Astrocyte of the spinal cord (primary cell): ENCODE measurements around the gene LSAMP.

Experiments used
- DNase-seq: peaks from one replicate; pipeline ENCODE4 v3.0.0; 2011; ENCODE audit warnings: low read depth, low spot score
- H3K4me3 ChIP-seq: 2 replicates; pipeline ENCODE4 v1.5.1; 2011; ENCODE audit warnings: low read depth, mild to moderate bottlenecking, low read length, moderate library complexity
- in situ Hi-C: cut with HindIII; loops from 2 replicates; pipeline ENCODE4 v1.10.0; 2017; ENCODE audit warnings: low sequenced_read_pairs
- TF ChIP-seq, protein P1 (sequence below): IDR thresholded peaks from 2 replicates; pipeline ENCODE4 v1.5.1; 2012; ENCODE audit warnings: low read depth, mild to moderate bottlenecking, low read length, inconsistent platforms

The LSAMP gene

DNA sequence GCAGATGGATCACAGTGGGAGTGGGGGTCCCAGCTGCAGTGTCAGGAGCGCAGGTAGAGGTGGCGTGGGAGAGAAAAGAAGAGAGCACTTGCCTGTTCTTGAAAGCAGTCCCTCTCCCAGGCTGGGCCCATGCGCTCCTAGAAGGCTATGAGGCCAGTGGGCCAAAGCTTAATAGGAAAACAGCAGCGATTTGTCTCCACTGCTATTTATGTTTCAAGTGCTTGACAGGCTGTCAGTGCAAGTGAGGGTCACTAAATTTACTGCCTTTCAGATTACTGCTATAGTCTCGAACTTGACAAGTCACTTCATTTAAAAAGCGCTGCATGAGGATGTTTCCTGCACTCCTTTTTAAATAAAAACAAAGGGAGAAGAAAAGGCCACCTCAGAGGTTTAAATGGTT, 582.4 kb downstream of the LSAMP start:
- DNase-seq: no peak
- H3K4me3 ChIP-seq: no peak overlapping the region
- TF ChIP-seq, protein P1, sequence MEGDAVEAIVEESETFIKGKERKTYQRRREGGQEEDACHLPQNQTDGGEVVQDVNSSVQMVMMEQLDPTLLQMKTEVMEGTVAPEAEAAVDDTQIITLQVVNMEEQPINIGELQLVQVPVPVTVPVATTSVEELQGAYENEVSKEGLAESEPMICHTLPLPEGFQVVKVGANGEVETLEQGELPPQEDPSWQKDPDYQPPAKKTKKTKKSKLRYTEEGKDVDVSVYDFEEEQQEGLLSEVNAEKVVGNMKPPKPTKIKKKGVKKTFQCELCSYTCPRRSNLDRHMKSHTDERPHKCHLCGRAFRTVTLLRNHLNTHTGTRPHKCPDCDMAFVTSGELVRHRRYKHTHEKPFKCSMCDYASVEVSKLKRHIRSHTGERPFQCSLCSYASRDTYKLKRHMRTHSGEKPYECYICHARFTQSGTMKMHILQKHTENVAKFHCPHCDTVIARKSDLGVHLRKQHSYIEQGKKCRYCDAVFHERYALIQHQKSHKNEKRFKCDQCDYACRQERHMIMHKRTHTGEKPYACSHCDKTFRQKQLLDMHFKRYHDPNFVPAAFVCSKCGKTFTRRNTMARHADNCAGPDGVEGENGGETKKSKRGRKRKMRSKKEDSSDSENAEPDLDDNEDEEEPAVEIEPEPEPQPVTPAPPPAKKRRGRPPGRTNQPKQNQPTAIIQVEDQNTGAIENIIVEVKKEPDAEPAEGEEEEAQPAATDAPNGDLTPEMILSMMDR: no peak
- in situ Hi-C loops: no loop called here

DNA sequence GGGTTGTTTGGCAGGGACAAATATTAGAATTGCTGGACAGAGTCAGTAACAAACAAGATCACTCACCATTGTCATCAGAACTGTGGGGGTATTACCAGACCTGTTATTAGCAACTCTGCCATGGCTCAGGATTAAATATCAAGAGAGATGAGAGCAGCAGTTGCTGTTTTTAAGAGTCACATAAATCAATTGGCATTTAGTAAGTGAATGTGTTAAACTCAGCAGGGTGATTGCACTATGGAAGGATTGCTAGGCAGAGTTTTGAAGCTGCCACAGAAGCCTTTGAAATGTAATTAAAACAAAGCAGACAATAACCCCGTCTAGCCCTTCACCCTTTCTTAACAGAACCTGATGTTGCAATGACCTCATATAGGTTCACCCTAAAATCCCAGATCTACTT, 583.2 kb downstream of the LSAMP start:
- in situ Hi-C loops: no loop called here
- no peak for DNase-seq
- H3K4me3 ChIP-seq: no peak overlapping the region
- TF ChIP-seq, protein P1: no peak

DNA sequence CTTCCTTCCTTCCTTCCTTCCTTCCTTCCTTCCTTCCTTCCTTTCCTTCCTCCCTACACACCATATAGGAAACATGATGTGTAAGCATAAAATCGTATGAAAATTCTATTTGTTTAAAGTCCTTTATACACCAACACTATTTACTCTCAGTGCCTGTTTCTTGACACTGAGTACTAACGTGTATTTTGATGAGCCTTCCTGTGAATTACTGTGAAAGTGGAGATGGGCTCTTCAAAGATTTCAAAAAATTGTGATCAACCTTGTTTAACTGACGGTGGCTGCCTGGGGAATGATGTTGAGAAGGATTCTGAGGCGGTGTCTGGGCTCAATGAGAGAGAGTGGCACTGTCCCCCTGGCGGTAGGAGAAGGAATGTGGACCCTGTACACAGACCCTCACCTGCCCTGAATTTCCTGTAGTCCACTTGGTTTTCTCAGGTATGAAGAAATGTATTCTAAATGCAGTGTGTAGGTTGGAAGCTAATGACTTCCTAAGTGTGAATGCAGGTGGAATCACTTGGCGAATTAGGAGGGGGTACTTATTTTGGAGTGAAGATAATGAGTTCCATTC, 584.0 kb downstream of the LSAMP start:
- no peak for DNase-seq
- in situ Hi-C loops: no loop called here
- H3K4me3 ChIP-seq: no peak overlapping the region
- TF ChIP-seq, protein P1: no peak

DNA sequence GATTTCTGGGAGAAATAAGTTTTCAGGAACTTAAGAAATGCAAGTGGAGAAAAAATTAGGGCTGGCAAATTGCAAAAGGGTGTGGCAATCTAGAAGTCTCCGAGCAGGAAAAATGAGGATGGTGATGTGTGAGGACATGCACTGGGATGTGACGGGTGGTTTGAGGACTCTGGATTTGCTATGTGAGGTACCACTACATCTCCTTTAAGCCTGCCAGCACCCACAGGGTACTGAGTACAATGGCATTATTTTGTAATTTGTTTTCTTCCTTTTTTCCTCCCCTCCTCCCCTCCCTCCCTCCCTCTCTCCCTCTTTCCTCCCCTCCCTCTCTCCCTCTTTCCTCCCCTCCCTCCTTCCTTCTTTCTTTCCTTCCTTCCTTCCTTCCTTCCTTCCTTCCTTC, 584.5 kb downstream of the LSAMP start:
- in situ Hi-C loops: no loop called here
- H3K4me3 ChIP-seq: no peak overlapping the region
- DNase-seq: no peak
- TF ChIP-seq, protein P1: no peak

DNA sequence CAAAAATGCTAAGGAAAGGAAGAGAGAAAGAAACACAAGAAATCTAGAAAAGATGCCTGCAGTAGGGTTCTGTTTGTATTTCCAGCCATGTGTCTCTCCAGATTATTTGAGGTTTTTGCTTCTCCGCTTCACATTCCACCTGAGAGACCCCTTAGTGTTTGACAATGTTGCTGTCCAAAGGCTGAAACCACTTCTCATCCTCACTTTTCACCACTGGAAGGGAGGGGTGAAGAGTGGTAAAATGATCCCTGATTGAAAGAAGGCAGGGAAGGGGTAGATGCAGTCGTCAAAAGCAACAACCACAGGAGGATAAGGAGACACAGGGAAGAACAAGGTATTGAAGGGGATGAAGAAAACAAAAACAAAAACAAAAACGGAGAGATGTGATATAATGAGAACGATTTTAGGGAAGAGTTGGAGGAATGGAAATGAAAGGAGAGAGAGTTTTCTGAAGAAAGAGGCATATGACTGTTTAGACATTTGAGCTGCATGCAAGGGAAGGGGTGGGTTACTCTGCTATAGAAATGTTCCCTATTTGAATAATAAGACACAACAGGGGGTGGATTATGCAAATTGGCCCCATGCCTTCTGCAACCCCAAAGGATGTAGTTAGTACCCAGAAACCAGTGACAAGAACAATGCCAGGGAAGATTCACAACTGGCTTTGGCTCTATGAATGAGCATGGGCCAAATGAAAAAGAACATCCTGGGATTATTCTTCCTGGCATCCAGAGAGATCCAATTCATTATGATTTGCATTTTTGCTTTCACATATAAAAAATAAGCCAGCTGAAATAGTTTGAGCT, 586.1 kb downstream of the LSAMP start:
- in situ Hi-C loops: no loop called here
- TF ChIP-seq, protein P1: no peak
- no peak overlapping the region for H3K4me3 ChIP-seq
- DNase-seq: no peak

DNA sequence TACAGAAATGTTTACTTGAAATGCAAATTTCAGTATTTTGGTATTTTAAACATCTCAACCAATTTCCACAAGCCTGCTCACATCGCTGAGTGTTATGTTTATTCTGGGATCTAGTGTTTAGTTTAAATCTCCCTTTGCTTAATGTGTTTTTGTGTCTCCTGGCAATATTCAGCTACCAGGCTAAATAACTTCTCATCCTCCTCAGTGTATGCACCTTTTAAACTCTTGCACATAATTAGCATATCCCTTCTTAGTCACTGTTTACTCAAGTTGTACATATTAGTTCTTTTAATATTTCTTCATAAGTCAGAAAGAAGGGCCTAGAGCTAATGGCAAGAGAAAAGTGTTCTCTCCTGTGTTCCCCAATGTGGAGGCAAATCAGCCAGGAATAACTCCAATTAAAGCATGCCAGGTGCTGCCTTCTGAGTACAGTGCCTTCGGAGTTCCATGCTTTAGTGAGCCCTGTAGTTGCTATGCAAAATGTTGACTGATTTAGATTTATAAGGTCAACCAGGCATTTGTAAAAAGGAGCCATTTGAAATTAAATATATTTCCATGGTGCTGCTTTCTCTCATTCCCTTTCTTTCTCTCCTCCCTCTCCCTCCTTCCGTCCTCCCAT, 587.7 kb downstream of the LSAMP start:
- in situ Hi-C loops: no loop called here
- DNase-seq: no peak
- H3K4me3 ChIP-seq: no peak overlapping the region
- TF ChIP-seq, protein P1: no peak
